Heart left ventricle (tissue), 13 donors: ENCODE measurements around the gene PRPS1.

Experiments used
- CTCF ChIP-seq, 12 donors: fragments of 200-600 bp; sonication (generic) in 4 of 12; IDR thresholded peaks; one replicate each; pipeline versions ENCODE4 v1.5.0 to v1.8.0; 2018 to 2022; ENCODE audit warnings: antibody characterized with exemption in 12 of 12, mild to moderate bottlenecking in 5 of 12
- POLR2A ChIP-seq, 2 donors: fragments of 450-650 bp; IDR thresholded peaks; one replicate each; pipeline ENCODE4 v1.6.1; 2017; ENCODE audit warnings: antibody characterized with exemption in 2 of 2, mild to moderate bottlenecking in 2 of 2, moderate library complexity in 2 of 2
- donor health status: ischemic (EF 13 %, LVEDD 7.1; RV severe dilation, severe dysfunction).
- donor health status: DM: no; HTN: yes; CAD: no.
- donor health status: DM: no; HTN: no; CAD: no.
- donor health status: ischemic (EF 25% LVEDD 6.9; RV normal size, moderate dysfunction).
- donor health status: ischemic (EF 25% LVEDD 5.7; RV mildly dilated, moderate dysfunction).
- donor health status: ischemic (EF 35%, LVEDD 5.7; RV mildly dilated, moderate dysfunction).
- donor health status: nonischemic (EF 11% LVEDD 7.7; RV severe dilation, severe dysfunction).
- donor health status: DM: yes; HTN: yes; CAD: no.
- donor health status: PGD.
- donor health status: ischemic (EF 29% LVEDD 5.4; RV normal size, mild dysfunction).
- donor health status: nonischemic (EF 23%, LVEDD 6.1; RV moderate dilation, normal function).

GRCh38 chrX:107619885-107620322, 8.4 kb upstream of the PRPS1 start:
- TF ChIP-seq CTCF (IDR thresholded peaks at IDR 0.05) (no peak), POLR2A (IDR thresholded peaks at IDR 0.05) (no peak)
